Activated naive CD8-positive, alpha-beta T cell treated with anti-CD3 and anti-CD28 coated beads, Interleukin-2, amount 50 U/mL, for 24 hours (primary cell): ENCODE measurements around the gene GOLGA6A.
"Not testable (repeated sequence)": the region's sequence is repeated elsewhere in the genome, so short reads cannot be mapped to it uniquely, and the experiment has no call there.

Experiments used
- ATAC-seq: fragments of 150-1000 bp; cut with Tn5 transposase; one replicate; pipeline ENCODE4 v1.10.0; 2021
- DNase-seq: peaks from one replicate; pipeline ENCODE4 v3.0.0; 2021
- H3K27ac Mint-ChIP-seq: one replicate; pipeline ENCODE4 v1.8.0; 2021; ENCODE audit warnings: mild to moderate bottlenecking, mixed read lengths
- H3K27me3 Mint-ChIP-seq: one replicate; pipeline ENCODE4 v1.8.0; 2021; ENCODE audit warnings: mixed read lengths
- H3K36me3 Mint-ChIP-seq: one replicate; pipeline ENCODE4 v1.8.0; 2021; ENCODE audit warnings: low read depth, mixed read lengths
- H3K4me1 Mint-ChIP-seq: one replicate; pipeline ENCODE4 v1.8.0; 2021; ENCODE audit warnings: mixed read lengths
- H3K4me3 Mint-ChIP-seq: one replicate; pipeline ENCODE4 v1.8.0; 2021; ENCODE audit warnings: mild to moderate bottlenecking, moderate library complexity, mixed read lengths
- H3K9me3 Mint-ChIP-seq: one replicate; pipeline ENCODE4 v1.8.0; 2021; ENCODE audit warnings: mixed read lengths

GOLGA6A gene

GRCh38 chr15:74122403-74123130, 40.2 kb upstream of the GOLGA6A start:
- Mint-ChIP-seq H3K36me3 (no peaks in the 10 kb centered on the region), H3K4me3 (no peak overlapping the region), H3K9me3 (no peaks in the 10 kb centered on the region), H3K27ac (no peak overlapping the region), H3K27me3 (peaks cover 23% of the 10 kb centered on the region), H3K4me1 (peaks cover 3% of the 10 kb centered on the region)
- DNase-seq (no peak), ATAC-seq (no peak)

GRCh38 chr15:74121858-74122257, 39.5 kb upstream of the GOLGA6A start:
- no peaks in the 10 kb centered on the region for H3K36me3 Mint-ChIP-seq
- no peak for DNase-seq
- no peak for ATAC-seq
- no peak overlapping the region for H3K27ac Mint-ChIP-seq
- H3K9me3 Mint-ChIP-seq, result no peaks in the 10 kb centered on the region
- no peak overlapping the region for H3K4me3 Mint-ChIP-seq
- H3K27me3 Mint-ChIP-seq, result peaks cover 16% of the 10 kb centered on the region
- peaks cover 3% of the 10 kb centered on the region for H3K4me1 Mint-ChIP-seq

GRCh38 chr15:74121039-74121438, 38.7 kb upstream of the GOLGA6A start:
- Mint-ChIP-seq H3K27me3 (peaks cover 12% of the 10 kb centered on the region), H3K4me3 (no peak overlapping the region), H3K4me1 (peaks cover 3% of the 10 kb centered on the region), H3K9me3 (no peaks in the 10 kb centered on the region), H3K36me3 (no peaks in the 10 kb centered on the region), H3K27ac (no peak overlapping the region)
- ATAC-seq (no peak), DNase-seq (no peak)

- no peaks in the 10 kb centered on the region for H3K9me3 Mint-ChIP-seq
Measured at GRCh38 chr15:74120426-74120825, 38.1 kb upstream of the GOLGA6A start.

GRCh38 chr15:74109713-74110112, 27.4 kb upstream of the GOLGA6A start:
- ATAC-seq, result no peak
- peaks cover 4% of the 10 kb centered on the region for H3K27me3 Mint-ChIP-seq

More at GRCh38 chr15:74120426-74120825, 38.1 kb upstream of the GOLGA6A start:
- ATAC-seq (no peak), DNase-seq (no peak)
- Mint-ChIP-seq H3K27ac (no peak overlapping the region), H3K27me3 (peaks cover 12% of the 10 kb centered on the region), H3K4me3 (no peak overlapping the region), H3K36me3 (no peaks in the 10 kb centered on the region), H3K4me1 (peaks cover 3% of the 10 kb centered on the region)

GRCh38 chr15:74108611-74109010, 26.3 kb upstream of the GOLGA6A start:
- not testable (repeated sequence) for ATAC-seq, H3K9me3 Mint-ChIP-seq

More at GRCh38 chr15:74109713-74110112, 27.4 kb upstream of the GOLGA6A start:
- H3K9me3 Mint-ChIP-seq, result no peaks in the 10 kb centered on the region
- H3K36me3 Mint-ChIP-seq, result no peaks in the 10 kb centered on the region
- DNase-seq, result no peak
- no peak overlapping the region for H3K4me3 Mint-ChIP-seq
- H3K27ac Mint-ChIP-seq, result no peak overlapping the region
- no peaks in the 10 kb centered on the region for H3K4me1 Mint-ChIP-seq

GRCh38 chr15:74108111-74108510, 25.8 kb upstream of the GOLGA6A start:
- H3K9me3 Mint-ChIP-seq, result no peaks in the 10 kb centered on the region

More at GRCh38 chr15:74108611-74109010, 26.3 kb upstream of the GOLGA6A start:
- H3K36me3 Mint-ChIP-seq, H3K4me3 Mint-ChIP-seq, DNase-seq, H3K27me3 Mint-ChIP-seq, H3K4me1 Mint-ChIP-seq, H3K27ac Mint-ChIP-seq: not testable (repeated sequence)

GRCh38 chr15:74099963-74100733, 17.8 kb upstream of the GOLGA6A start:
- H3K27me3 Mint-ChIP-seq, H3K9me3 Mint-ChIP-seq, H3K4me1 Mint-ChIP-seq, H3K36me3 Mint-ChIP-seq: not testable (repeated sequence)
- ATAC-seq, result peak; percentile 73
- H3K4me3 Mint-ChIP-seq, result peak overlapping the region; percentile 86
- DNase-seq, result peak; percentile 80
- peak overlapping the region; percentile 89 for H3K27ac Mint-ChIP-seq

More at GRCh38 chr15:74108111-74108510, 25.8 kb upstream of the GOLGA6A start:
- H3K36me3 Mint-ChIP-seq, result no peaks in the 10 kb centered on the region
- no peak overlapping the region for H3K4me3 Mint-ChIP-seq
- H3K27me3 Mint-ChIP-seq, result peaks cover 4% of the 10 kb centered on the region
- no peaks in the 10 kb centered on the region for H3K4me1 Mint-ChIP-seq
- no peak overlapping the region for H3K27ac Mint-ChIP-seq
- ATAC-seq (no peak), DNase-seq (no peak)

GRCh38 chr15:74096753-74097474, 14.6 kb upstream of the GOLGA6A start:
- not testable (repeated sequence) for H3K27me3 Mint-ChIP-seq, H3K36me3 Mint-ChIP-seq, ATAC-seq, H3K4me3 Mint-ChIP-seq, H3K4me1 Mint-ChIP-seq, DNase-seq, H3K9me3 Mint-ChIP-seq, H3K27ac Mint-ChIP-seq

GRCh38 chr15:74095610-74096009, 13.3 kb upstream of the GOLGA6A start:
- H3K27ac Mint-ChIP-seq, H3K9me3 Mint-ChIP-seq, H3K4me1 Mint-ChIP-seq, H3K36me3 Mint-ChIP-seq, H3K27me3 Mint-ChIP-seq, H3K4me3 Mint-ChIP-seq, ATAC-seq, DNase-seq: not testable (repeated sequence)

- not testable (repeated sequence) for H3K9me3 Mint-ChIP-seq, H3K36me3 Mint-ChIP-seq, H3K27me3 Mint-ChIP-seq, DNase-seq, H3K4me3 Mint-ChIP-seq, H3K4me1 Mint-ChIP-seq, H3K27ac Mint-ChIP-seq, ATAC-seq
Measured at GRCh38 chr15:74094567-74094966, 12.2 kb upstream of the GOLGA6A start.

- not testable (repeated sequence) for H3K4me1 Mint-ChIP-seq, H3K27me3 Mint-ChIP-seq, H3K4me3 Mint-ChIP-seq, H3K27ac Mint-ChIP-seq, DNase-seq, H3K9me3 Mint-ChIP-seq, H3K36me3 Mint-ChIP-seq, ATAC-seq
Measured at GRCh38 chr15:74075781-74076180, 6.6 kb downstream of the GOLGA6A start.

- not testable (repeated sequence) for H3K4me3 Mint-ChIP-seq, H3K27ac Mint-ChIP-seq, ATAC-seq, H3K36me3 Mint-ChIP-seq, H3K4me1 Mint-ChIP-seq, H3K9me3 Mint-ChIP-seq, H3K27me3 Mint-ChIP-seq
- peak; percentile 48 for DNase-seq
Measured at GRCh38 chr15:74072614-74073337, 9.6 kb downstream of the GOLGA6A start.

GRCh38 chr15:74072132-74072531, 10.2 kb downstream of the GOLGA6A start:
- not testable (repeated sequence) for H3K4me1 Mint-ChIP-seq, H3K27ac Mint-ChIP-seq, H3K27me3 Mint-ChIP-seq, H3K36me3 Mint-ChIP-seq, DNase-seq, H3K4me3 Mint-ChIP-seq, ATAC-seq, H3K9me3 Mint-ChIP-seq
